Measurements from ENCODE around the gene PDCD4. TPM values are rescaled to one million over a fixed set of nuclear protein-coding genes. Genes with fewer than 3 reads are reported as not detected.

Gene PDCD4
- total and polyA plus RNA-seq, 2 donors from 2014 or later = 57.7 to 75.9 TPM

DNA sequence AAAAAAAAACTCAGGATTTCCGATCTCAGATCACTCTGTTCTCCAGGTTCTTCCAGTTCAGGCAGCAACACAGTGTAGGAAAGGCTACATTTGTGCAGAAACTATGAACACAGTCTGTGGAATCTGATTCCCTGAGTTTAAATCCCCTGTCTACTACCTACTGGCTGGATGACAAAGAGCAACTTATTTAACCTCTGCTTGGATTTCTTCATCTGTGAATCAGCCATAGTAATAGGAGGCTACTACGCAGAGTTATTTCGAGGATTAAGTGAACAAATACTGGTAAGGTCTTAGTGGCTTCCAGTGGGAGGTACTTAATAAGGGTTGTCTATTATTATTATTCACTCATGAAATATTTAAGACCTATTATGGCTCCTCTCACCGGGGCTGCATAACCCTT, 44.3 kb upstream of the PDCD4 start:
- no peaks in the 10 kb centered on the region for H3K9me3 ChIP-seq (ENCODE audit: control insufficient read depth in 2 of 3, insufficient read depth in 1 of 3, low read length in 3 of 3)
- no peak overlapping the region for H3K4me3 ChIP-seq (ENCODE audit: low read length in 3 of 3)
- intact Hi-C loops (cut with DNase I) = no loop called here
- FAIRE-seq = no peak
- peaks cover 4 to 14% (median 9%) of the 10 kb centered on the region in 3 donors for H3K4me1 ChIP-seq (ENCODE audit: control insufficient read depth in 2 of 3, insufficient read depth in 2 of 3, low read depth in 1 of 3, low read length in 3 of 3)
- no peaks in the 10 kb centered on the region for H3K36me3 ChIP-seq (ENCODE audit: control insufficient read depth in 2 of 3, insufficient read depth in 3 of 3, low read length in 3 of 3)
- TF ChIP-seq, protein P1, sequence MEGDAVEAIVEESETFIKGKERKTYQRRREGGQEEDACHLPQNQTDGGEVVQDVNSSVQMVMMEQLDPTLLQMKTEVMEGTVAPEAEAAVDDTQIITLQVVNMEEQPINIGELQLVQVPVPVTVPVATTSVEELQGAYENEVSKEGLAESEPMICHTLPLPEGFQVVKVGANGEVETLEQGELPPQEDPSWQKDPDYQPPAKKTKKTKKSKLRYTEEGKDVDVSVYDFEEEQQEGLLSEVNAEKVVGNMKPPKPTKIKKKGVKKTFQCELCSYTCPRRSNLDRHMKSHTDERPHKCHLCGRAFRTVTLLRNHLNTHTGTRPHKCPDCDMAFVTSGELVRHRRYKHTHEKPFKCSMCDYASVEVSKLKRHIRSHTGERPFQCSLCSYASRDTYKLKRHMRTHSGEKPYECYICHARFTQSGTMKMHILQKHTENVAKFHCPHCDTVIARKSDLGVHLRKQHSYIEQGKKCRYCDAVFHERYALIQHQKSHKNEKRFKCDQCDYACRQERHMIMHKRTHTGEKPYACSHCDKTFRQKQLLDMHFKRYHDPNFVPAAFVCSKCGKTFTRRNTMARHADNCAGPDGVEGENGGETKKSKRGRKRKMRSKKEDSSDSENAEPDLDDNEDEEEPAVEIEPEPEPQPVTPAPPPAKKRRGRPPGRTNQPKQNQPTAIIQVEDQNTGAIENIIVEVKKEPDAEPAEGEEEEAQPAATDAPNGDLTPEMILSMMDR (IDR thresholded peaks at IDR 0.05; ENCODE audit: borderline replicate concordance, extremely low read depth, insufficient read depth) = no peak
- H3K27ac ChIP-seq (ENCODE audit: low read depth in 2 of 2, low read length in 2 of 2) = no peak overlapping the region
- no peak for DNase-seq
- H3K9ac ChIP-seq (ENCODE audit: low read length in 3 of 3) = no peak overlapping the region
- no peaks in the 10 kb centered on the region for H3K27me3 ChIP-seq (ENCODE audit: control insufficient read depth, insufficient read depth, low read length)

DNA sequence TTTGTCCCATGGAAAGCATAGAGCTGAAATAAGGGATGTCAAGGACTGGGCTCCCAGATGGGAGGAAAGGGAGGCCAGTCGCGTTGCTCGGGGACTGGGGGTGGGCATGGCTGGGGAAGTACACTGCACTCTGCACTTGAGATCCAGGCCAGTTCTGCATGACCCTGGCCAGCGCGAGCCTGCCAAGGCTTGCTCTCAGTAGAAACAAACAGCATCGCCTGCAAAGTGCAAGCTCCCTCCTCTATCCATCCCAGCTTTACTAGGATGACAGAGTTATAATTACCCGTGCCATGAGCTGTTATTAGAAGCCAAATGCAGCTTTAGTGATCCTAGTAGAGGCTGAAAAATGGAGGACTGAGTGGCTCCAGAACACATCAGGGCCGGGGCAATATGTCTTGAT, 43.9 kb upstream of the PDCD4 start:
- peaks cover 3 to 9% (median 6%) of the 10 kb centered on the region in 3 donors for H3K4me1 ChIP-seq (ENCODE audit: control insufficient read depth in 2 of 3, insufficient read depth in 2 of 3, low read depth in 1 of 3, low read length in 3 of 3)
- H3K36me3 ChIP-seq (ENCODE audit: control insufficient read depth in 2 of 3, insufficient read depth in 3 of 3, low read length in 3 of 3) = no peaks in the 10 kb centered on the region
- H3K9me3 ChIP-seq (ENCODE audit: control insufficient read depth in 2 of 3, insufficient read depth in 1 of 3, low read length in 3 of 3) = no peaks in the 10 kb centered on the region
- TF ChIP-seq, protein P1 (IDR thresholded peaks at IDR 0.05; ENCODE audit: borderline replicate concordance, extremely low read depth, insufficient read depth) = no peak
- intact Hi-C loops (cut with DNase I) = no loop called here
- H3K27me3 ChIP-seq (ENCODE audit: control insufficient read depth, insufficient read depth, low read length) = no peaks in the 10 kb centered on the region
- H3K4me3 ChIP-seq (ENCODE audit: low read length in 3 of 3) = no peak overlapping the region
- H3K9ac ChIP-seq (ENCODE audit: low read length in 3 of 3) = peak overlapping the region in 1 of 3 donors; percentile 23
- H3K27ac ChIP-seq (ENCODE audit: low read depth in 2 of 2, low read length in 2 of 2) = no peak overlapping the region
- no peak for DNase-seq
- no peak for FAIRE-seq

DNA sequence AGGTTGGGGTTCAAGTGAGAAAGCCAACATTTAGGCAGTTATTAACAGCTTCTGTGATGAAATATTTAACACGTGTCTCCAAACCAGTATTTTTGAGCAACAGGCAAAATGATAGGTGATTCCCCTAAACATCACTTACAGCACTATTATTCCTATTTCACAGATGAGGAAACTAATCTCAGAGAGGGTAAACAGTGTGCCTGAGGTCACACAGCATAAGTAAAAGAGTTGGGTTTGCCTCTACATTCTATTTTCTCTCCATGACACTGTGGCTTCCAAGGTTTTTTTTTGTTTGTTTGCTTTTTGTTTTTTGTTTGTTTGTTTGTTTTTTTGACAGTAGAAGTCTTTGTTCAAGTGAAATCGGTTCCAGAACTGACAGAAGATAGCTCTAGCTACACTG, 43.2 kb upstream of the PDCD4 start:
- intact Hi-C loops (cut with DNase I) = no loop called here

More for the DNA sequence above, 43.2 kb upstream of the PDCD4 start:
- TF ChIP-seq, protein P1 (IDR thresholded peaks at IDR 0.05; ENCODE audit: borderline replicate concordance, extremely low read depth, insufficient read depth) = no peak
- Histone ChIP-seq H3K9ac (ENCODE audit: low read length in 3 of 3) (peak overlapping the region in 1 of 3 donors; percentile 23), H3K36me3 (ENCODE audit: control insufficient read depth in 2 of 3, insufficient read depth in 3 of 3, low read length in 3 of 3) (no peaks in the 10 kb centered on the region), H3K4me3 (ENCODE audit: low read length in 3 of 3) (no peak overlapping the region), H3K4me1 (ENCODE audit: control insufficient read depth in 2 of 3, insufficient read depth in 2 of 3, low read depth in 1 of 3, low read length in 3 of 3) (peaks cover 0 to 5% (median under 1%) of the 10 kb centered on the region in 3 donors), H3K27ac (ENCODE audit: low read depth in 2 of 2, low read length in 2 of 2) (no peak overlapping the region), H3K9me3 (ENCODE audit: control insufficient read depth in 2 of 3, insufficient read depth in 1 of 3, low read length in 3 of 3) (no peaks in the 10 kb centered on the region), H3K27me3 (ENCODE audit: control insufficient read depth, insufficient read depth, low read length) (no peaks in the 10 kb centered on the region)
- DNase-seq (no peak), FAIRE-seq (no peak)
